ENCODE data around the gene ZNF385D. TPM values are rescaled to one million over a fixed set of nuclear protein-coding genes. Genes with fewer than 3 reads are reported as not detected.

ZNF385D gene
- total and polyA plus RNA-seq, 4 donors: 0.17 to 30.9 (median 1.9) TPM

DNA sequence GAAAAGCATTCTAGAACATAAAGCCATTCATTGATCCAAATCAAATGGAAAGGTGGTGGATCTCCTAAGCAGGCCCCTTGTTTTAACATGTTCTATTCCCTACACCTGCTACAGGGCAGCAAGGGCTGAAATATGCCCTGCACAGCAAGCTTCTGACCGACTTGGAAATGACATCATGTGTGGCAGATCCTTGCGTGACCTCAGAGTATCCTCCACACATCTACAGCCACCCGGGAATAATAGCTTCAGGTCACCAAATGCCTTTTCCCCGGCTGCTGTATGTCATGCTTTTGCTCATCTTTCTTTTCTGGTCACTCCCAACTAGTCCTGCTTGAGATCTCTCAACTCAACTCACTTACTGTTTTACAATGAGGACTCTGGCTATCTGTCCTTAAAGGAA lies 158.2 kb downstream of the ZNF385D start:
- no peaks in the 10 kb centered on the region for H3K27me3 ChIP-seq (ENCODE audit: control insufficient read depth in 3 of 3, insufficient read depth in 3 of 3, low read length in 2 of 3)
- TF ChIP-seq, protein P1, sequence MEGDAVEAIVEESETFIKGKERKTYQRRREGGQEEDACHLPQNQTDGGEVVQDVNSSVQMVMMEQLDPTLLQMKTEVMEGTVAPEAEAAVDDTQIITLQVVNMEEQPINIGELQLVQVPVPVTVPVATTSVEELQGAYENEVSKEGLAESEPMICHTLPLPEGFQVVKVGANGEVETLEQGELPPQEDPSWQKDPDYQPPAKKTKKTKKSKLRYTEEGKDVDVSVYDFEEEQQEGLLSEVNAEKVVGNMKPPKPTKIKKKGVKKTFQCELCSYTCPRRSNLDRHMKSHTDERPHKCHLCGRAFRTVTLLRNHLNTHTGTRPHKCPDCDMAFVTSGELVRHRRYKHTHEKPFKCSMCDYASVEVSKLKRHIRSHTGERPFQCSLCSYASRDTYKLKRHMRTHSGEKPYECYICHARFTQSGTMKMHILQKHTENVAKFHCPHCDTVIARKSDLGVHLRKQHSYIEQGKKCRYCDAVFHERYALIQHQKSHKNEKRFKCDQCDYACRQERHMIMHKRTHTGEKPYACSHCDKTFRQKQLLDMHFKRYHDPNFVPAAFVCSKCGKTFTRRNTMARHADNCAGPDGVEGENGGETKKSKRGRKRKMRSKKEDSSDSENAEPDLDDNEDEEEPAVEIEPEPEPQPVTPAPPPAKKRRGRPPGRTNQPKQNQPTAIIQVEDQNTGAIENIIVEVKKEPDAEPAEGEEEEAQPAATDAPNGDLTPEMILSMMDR (IDR thresholded peaks at IDR 0.05; ENCODE audit: control extremely low read depth, extremely low read depth): no peak
- WGBS, 2 donors: 84% methylated on average over 4 of the region's 4 CpGs
- no peaks in the 10 kb centered on the region for H3K4me1 ChIP-seq (ENCODE audit: control insufficient read depth in 5 of 5, insufficient read depth in 5 of 5, low read length in 5 of 5)
- no peaks in the 10 kb centered on the region for H3K9me3 ChIP-seq (ENCODE audit: control insufficient read depth in 4 of 4, insufficient read depth in 3 of 4, low read length in 3 of 4)
- ATAC-seq (ENCODE audit: insufficient read depth, low FRiP score): no peak
- no peak for DNase-seq
- H3K9ac ChIP-seq (ENCODE audit: insufficient read depth in 1 of 2, low read length in 2 of 2): no peak overlapping the region
- H3K27ac ChIP-seq (ENCODE audit: low read depth in 1 of 2, low read length in 1 of 2): no peak overlapping the region
- H3K4me3 ChIP-seq: no peak overlapping the region
- H3K36me3 ChIP-seq (ENCODE audit: control insufficient read depth in 4 of 4, insufficient read depth in 4 of 4, low read length in 4 of 4): no peaks in the 10 kb centered on the region

- no peak for DNase-seq
- H3K9me3 ChIP-seq (ENCODE audit: control insufficient read depth in 4 of 4, insufficient read depth in 3 of 4, low read length in 3 of 4): no peaks in the 10 kb centered on the region
- ATAC-seq (ENCODE audit: insufficient read depth, low FRiP score): no peak
- H3K27ac ChIP-seq (ENCODE audit: low read depth in 1 of 2, low read length in 1 of 2): no peak overlapping the region
- no peaks in the 10 kb centered on the region for H3K4me1 ChIP-seq (ENCODE audit: control insufficient read depth in 5 of 5, insufficient read depth in 5 of 5, low read length in 5 of 5)
- H3K27me3 ChIP-seq (ENCODE audit: control insufficient read depth in 3 of 3, insufficient read depth in 3 of 3, low read length in 2 of 3): no peaks in the 10 kb centered on the region
- H3K9ac ChIP-seq (ENCODE audit: insufficient read depth in 1 of 2, low read length in 2 of 2): no peak overlapping the region
- H3K36me3 ChIP-seq (ENCODE audit: control insufficient read depth in 4 of 4, insufficient read depth in 4 of 4, low read length in 4 of 4): no peaks in the 10 kb centered on the region
- TF ChIP-seq, protein P1 (IDR thresholded peaks at IDR 0.05; ENCODE audit: control extremely low read depth, extremely low read depth): no peak
- H3K4me3 ChIP-seq: no peak overlapping the region
- 73 to 85% methylated on average over 1 of the region's 1 CpG for WGBS, 2 donors
Measured at GRCh38 chr3:21587894-21588293, 163.1 kb downstream of the ZNF385D start.

DNA sequence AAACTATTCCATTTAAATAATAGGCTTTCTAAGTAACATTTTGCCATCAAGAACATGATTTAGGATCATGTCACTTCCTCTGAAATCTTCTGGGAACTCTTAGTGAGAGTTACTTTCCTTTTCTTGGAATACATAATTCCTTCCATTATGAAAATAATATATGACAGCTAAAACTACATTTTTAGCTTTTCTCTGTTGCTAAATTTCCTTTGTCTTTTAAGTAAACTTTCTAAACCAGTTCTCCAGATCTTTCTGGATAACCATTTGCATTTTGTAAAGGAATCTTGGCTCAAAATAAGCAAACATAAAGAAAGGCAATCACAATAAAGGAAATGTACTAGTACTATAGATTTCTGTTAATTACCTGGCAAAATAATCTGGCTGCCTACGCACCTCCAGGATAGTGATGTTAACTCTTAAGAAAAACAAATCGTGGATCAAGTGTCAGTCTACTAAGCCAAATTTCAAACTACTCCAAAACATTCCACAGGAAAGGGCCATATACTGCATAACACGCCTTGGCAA lies 165.7 kb downstream of the ZNF385D start:
- TF ChIP-seq, protein P1 (IDR thresholded peaks at IDR 0.05; ENCODE audit: control extremely low read depth, extremely low read depth): no peak
- H3K36me3 ChIP-seq (ENCODE audit: control insufficient read depth in 4 of 4, insufficient read depth in 4 of 4, low read length in 4 of 4): no peaks in the 10 kb centered on the region
- H3K4me1 ChIP-seq (ENCODE audit: control insufficient read depth in 5 of 5, insufficient read depth in 5 of 5, low read length in 5 of 5): no peaks in the 10 kb centered on the region
- no peak overlapping the region for H3K4me3 ChIP-seq
- H3K9me3 ChIP-seq (ENCODE audit: control insufficient read depth in 4 of 4, insufficient read depth in 3 of 4, low read length in 3 of 4): no peaks in the 10 kb centered on the region
- H3K27me3 ChIP-seq (ENCODE audit: control insufficient read depth in 3 of 3, insufficient read depth in 3 of 3, low read length in 2 of 3): no peaks in the 10 kb centered on the region
- H3K27ac ChIP-seq (ENCODE audit: low read depth in 1 of 2, low read length in 1 of 2): no peak overlapping the region
- no peak for DNase-seq
- H3K9ac ChIP-seq (ENCODE audit: insufficient read depth in 1 of 2, low read length in 2 of 2): no peak overlapping the region
- ATAC-seq (ENCODE audit: insufficient read depth, low FRiP score): no peak
- 87 to 89% methylated on average over 3 of the region's 3 CpGs for WGBS, 2 donors

DNA sequence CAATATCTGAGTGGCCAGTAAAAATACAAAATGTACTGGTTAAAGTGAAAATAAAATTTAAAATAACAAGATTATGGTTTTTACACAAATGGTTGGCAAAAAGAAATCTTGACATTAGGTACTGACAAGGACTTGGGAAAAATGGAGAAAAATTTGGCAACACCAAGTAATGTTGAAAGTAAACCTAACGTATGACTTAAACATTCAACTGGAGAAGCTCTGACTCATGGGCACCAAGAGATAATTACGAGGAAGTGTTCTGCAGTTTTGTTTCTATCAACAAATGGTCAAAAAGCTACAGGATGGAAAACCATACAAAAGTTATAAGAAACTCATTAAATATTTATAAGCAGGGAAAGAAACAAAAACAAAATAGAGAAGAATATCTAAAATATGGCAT lies 177.7 kb downstream of the ZNF385D start:
- TF ChIP-seq, protein P1 (IDR thresholded peaks at IDR 0.05; ENCODE audit: control extremely low read depth, extremely low read depth): no peak
- no peak overlapping the region for H3K4me3 ChIP-seq
- H3K9me3 ChIP-seq (ENCODE audit: control insufficient read depth in 4 of 4, insufficient read depth in 3 of 4, low read length in 3 of 4): no peaks in the 10 kb centered on the region
- no peaks in the 10 kb centered on the region for H3K36me3 ChIP-seq (ENCODE audit: control insufficient read depth in 4 of 4, insufficient read depth in 4 of 4, low read length in 4 of 4)
- no peaks in the 10 kb centered on the region for H3K4me1 ChIP-seq (ENCODE audit: control insufficient read depth in 5 of 5, insufficient read depth in 5 of 5, low read length in 5 of 5)
- DNase-seq: no peak
- ATAC-seq (ENCODE audit: insufficient read depth, low FRiP score): no peak
- H3K27me3 ChIP-seq (ENCODE audit: control insufficient read depth in 3 of 3, insufficient read depth in 3 of 3, low read length in 2 of 3): no peaks in the 10 kb centered on the region
- no peak overlapping the region for H3K27ac ChIP-seq (ENCODE audit: low read depth in 1 of 2, low read length in 1 of 2)
- WGBS, 2 donors: 80 to 85% methylated on average over 2 of the region's 2 CpGs
- no peak overlapping the region for H3K9ac ChIP-seq (ENCODE audit: insufficient read depth in 1 of 2, low read length in 2 of 2)

All from lung (tissue), 12 donors.